D721Med (cell line): ENCODE results near the gene IGF2BP3.

Source experiments
- DNase-seq: peaks from one replicate; pipeline ENCODE4 v3.0.0; 2011; ENCODE audit warnings: low spot score; ENCODE audit not compliant: insufficient read length
- FAIRE-seq: peaks from 2 replicates; lab custom pipeline; 2011; peaks lifted over from hg19 to GRCh38; lab: Jason Lieb, UNC
- CTCF ChIP-seq: IDR thresholded peaks from 2 replicates; pipeline ENCODE4 v1.5.1; 2012; ENCODE audit warnings: mild to moderate bottlenecking, control low read depth; ENCODE audit not compliant: insufficient read depth; ENCODE audit errors: missing control alignments

IGF2BP3 gene

GRCh38 chr7:23474829-23475575 is 4.7 kb upstream of the IGF2BP3 start:
- no peak for FAIRE-seq
- DNase-seq: no peak
- no peak for TF ChIP-seq CTCF

GRCh38 chr7:23474094-23474828 is 4.0 kb upstream of the IGF2BP3 start:
- FAIRE-seq (no peak), DNase-seq (peak; percentile 72)

GRCh38 chr7:23473844-23474093 is 3.5 kb upstream of the IGF2BP3 start:
- FAIRE-seq (no peak), DNase-seq (no peak)
- TF ChIP-seq CTCF: no peak

More at GRCh38 chr7:23474094-23474828, 4.0 kb upstream of the IGF2BP3 start:
- TF ChIP-seq CTCF: no peak

GRCh38 chr7:23472956-23473843 is 2.9 kb upstream of the IGF2BP3 start:
- DNase-seq (no peak), FAIRE-seq (no peak)
- no peak for TF ChIP-seq CTCF

- DNase-seq (no peak), FAIRE-seq (no peak)
- no peak for TF ChIP-seq CTCF
Measured at GRCh38 chr7:23472556-23472955, 2.3 kb upstream of the IGF2BP3 start.

GRCh38 chr7:23472046-23472445 is 1.8 kb upstream of the IGF2BP3 start:
- FAIRE-seq (no peak), DNase-seq (no peak)
- TF ChIP-seq CTCF: no peak
